Suprapubic skin (tissue), 4 donors: ENCODE data around the gene TMPRSS13.

Source experiments
- POLR2A ChIP-seq, 2 donors: fragments of 450-650 bp; IDR thresholded peaks; one replicate each; pipeline ENCODE4 v1.6.1; 2017; ENCODE audit warnings: antibody characterized with exemption in 2 of 2, mild to moderate bottlenecking in 2 of 2, moderate library complexity in 2 of 2
- POLR2AphosphoS5 ChIP-seq, 3 donors: sonication (generic); formaldehyde crosslinking; IDR thresholded peaks; one replicate each; pipeline ENCODE4 v1.6.1; 2017; ENCODE audit warnings: antibody characterized with exemption in 3 of 3
- TF ChIP-seq, protein P1 (sequence below), 2 donors: fragments of 200-600 bp in 1 of 2; fragments of 450-650 bp in 1 of 2; sonication (generic) in 1 of 2; IDR thresholded peaks; one replicate each; pipeline ENCODE4 v1.5.1; 2016 to 2019; ENCODE audit warnings: antibody characterized with exemption in 2 of 2, mild to moderate bottlenecking in 1 of 2, moderate library complexity in 1 of 2

- TF ChIP-seq, protein P1, sequence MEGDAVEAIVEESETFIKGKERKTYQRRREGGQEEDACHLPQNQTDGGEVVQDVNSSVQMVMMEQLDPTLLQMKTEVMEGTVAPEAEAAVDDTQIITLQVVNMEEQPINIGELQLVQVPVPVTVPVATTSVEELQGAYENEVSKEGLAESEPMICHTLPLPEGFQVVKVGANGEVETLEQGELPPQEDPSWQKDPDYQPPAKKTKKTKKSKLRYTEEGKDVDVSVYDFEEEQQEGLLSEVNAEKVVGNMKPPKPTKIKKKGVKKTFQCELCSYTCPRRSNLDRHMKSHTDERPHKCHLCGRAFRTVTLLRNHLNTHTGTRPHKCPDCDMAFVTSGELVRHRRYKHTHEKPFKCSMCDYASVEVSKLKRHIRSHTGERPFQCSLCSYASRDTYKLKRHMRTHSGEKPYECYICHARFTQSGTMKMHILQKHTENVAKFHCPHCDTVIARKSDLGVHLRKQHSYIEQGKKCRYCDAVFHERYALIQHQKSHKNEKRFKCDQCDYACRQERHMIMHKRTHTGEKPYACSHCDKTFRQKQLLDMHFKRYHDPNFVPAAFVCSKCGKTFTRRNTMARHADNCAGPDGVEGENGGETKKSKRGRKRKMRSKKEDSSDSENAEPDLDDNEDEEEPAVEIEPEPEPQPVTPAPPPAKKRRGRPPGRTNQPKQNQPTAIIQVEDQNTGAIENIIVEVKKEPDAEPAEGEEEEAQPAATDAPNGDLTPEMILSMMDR (IDR thresholded peaks at IDR 0.05) = no peak
- TF ChIP-seq POLR2AphosphoS5 (IDR thresholded peaks at IDR 0.05) (no peak), POLR2A (IDR thresholded peaks at IDR 0.05) (no peak)
These were observed 44.3 kb upstream of the TMPRSS13 start for GRCh38 chr11:117973503-117973860.
